M059J (cell line): Measurements from ENCODE around the gene SPO11. TPM values are rescaled to one million over a fixed set of nuclear protein-coding genes. Genes with fewer than 3 reads are reported as not detected.

Source experiments
- DNase-seq: peaks from one replicate; pipeline ENCODE4 v3.0.0-alpha.2; 2012; ENCODE audit warnings: low read depth
- total RNA-seq: library from RNA; depleted of rRNA; stranded (reverse); fragments of >200 nt; shearing (Covaris generic); gene quantifications from 2 replicates; pipeline ENCODE4 v1.2.3, GENCODE V29; 2014; rRNA removed

The SPO11 gene
- total RNA-seq, 1 experiment from 2014 or later = not detected

GRCh38 chr20:57389695-57390603 lies 60.3 kb downstream of the SPO11 start:
- DNase-seq = no peak

GRCh38 chr20:57390604-57391438 lies 61.2 kb downstream of the SPO11 start, which contains the start of gene RBM38:
RBM38 (plus strand) TSS chr20:57391396; CDS start chr20:57391582, 186 bp downstream.
- peak; percentile 47 for DNase-seq

- DNase-seq = no peak
Measured at GRCh38 chr20:57391439-57392301, 62.1 kb downstream of the SPO11 start.

GRCh38 chr20:57392512-57393271 lies 63.1 kb downstream of the SPO11 start:
- DNase-seq = no peak

Other genes with a start within 250 kb of the SPO11 start
- 0.02 and 0.22 TPM in 2 replicates for gene BMP7, start 63.2 kb upstream of the SPO11 start, total RNA-seq
- gene RAE1, start 21.5 kb downstream of the SPO11 start, total RNA-seq = 69.8 and 94.2 TPM in 2 replicates
- 14.0 and 16.1 TPM in 2 replicates for gene RBM38, start 61.6 kb downstream of the SPO11 start, total RNA-seq
- gene CTCFL, start 195.3 kb downstream of the SPO11 start, total RNA-seq = not detected in 2 replicates
- gene PCK1, start 231.3 kb downstream of the SPO11 start, total RNA-seq = not detected in 2 replicates